GM18498 (cell line): ENCODE data around the gene HOXA9.

Source experiments
- ATAC-seq: cut with Tn5 transposase; IDR thresholded peaks from one replicate; pipeline ENCODE4 v1.9.1; 2021; ENCODE audit warnings: mild to moderate bottlenecking, moderate library complexity; ENCODE audit not compliant: unreplicated experiment

The HOXA9 gene

GRCh38 chr7:27144781-27145164, 20.6 kb downstream of the HOXA9 start:
- ATAC-seq: no peak

- no peak for ATAC-seq
Observed at GRCh38 chr7:27143950-27144780, 21.2 kb downstream of the HOXA9 start.

GRCh38 chr7:27143023-27143949, 22.1 kb downstream of the HOXA9 start, which contains the start of gene HOXA5:
Gene HOXA5, minus strand, starts transcription at chr7:27143681. Its CDS starts 74 bp downstream, at chr7:27143607.
- no peak for ATAC-seq

GRCh38 chr7:27142580-27143022, 22.7 kb downstream of the HOXA9 start:
- ATAC-seq: no peak

- ATAC-seq: no peak
Observed at GRCh38 chr7:27141923-27142579, 23.3 kb downstream of the HOXA9 start.

GRCh38 chr7:27141137-27141922, 24.0 kb downstream of the HOXA9 start:
- no peak for ATAC-seq

GRCh38 chr7:27140126-27140857, 25.0 kb downstream of the HOXA9 start:
- ATAC-seq: no peak

- no peak for ATAC-seq
Observed at GRCh38 chr7:27139334-27140125, 25.8 kb downstream of the HOXA9 start.

GRCh38 chr7:27138985-27139333, 26.4 kb downstream of the HOXA9 start:
- ATAC-seq: no peak

GRCh38 chr7:27138472-27138871, 26.9 kb downstream of the HOXA9 start:
- ATAC-seq: no peak

GRCh38 chr7:27137640-27138315, 27.6 kb downstream of the HOXA9 start:
- no peak for ATAC-seq

- no peak for ATAC-seq
Observed at GRCh38 chr7:27134392-27134791, 30.9 kb downstream of the HOXA9 start.

GRCh38 chr7:27133409-27134231, 31.7 kb downstream of the HOXA9 start:
- ATAC-seq: no peak

- ATAC-seq: no peak
Observed at GRCh38 chr7:27132978-27133377, 32.4 kb downstream of the HOXA9 start.

GRCh38 chr7:27132214-27132613, 33.1 kb downstream of the HOXA9 start:
- ATAC-seq: no peak

GRCh38 chr7:27131390-27131819, 33.9 kb downstream of the HOXA9 start:
- no peak for ATAC-seq
